Tibial artery (tissue), 4 donors: ENCODE results near the gene IL17RE.

Experiments
- DNase-seq, 2 donors: peaks; one replicate each; pipeline ENCODE4 v3.0.0-alpha.2; 2019
- H3K27ac ChIP-seq, 2 donors: fragments of 200-600 bp; sonication (generic) in 1 of 2; 1 replicate in 1 of 2; 2 replicates in 1 of 2; pipeline ENCODE4 v1.5.1; 2018 to 2019; ENCODE audit warnings: mild to moderate bottlenecking in 1 of 2
- H3K27me3 ChIP-seq, 2 donors: fragments of 200-600 bp; sonication (generic) in 1 of 2; one replicate each; pipeline versions ENCODE4 v1.5.1 to v1.6.0; 2016 to 2019
- H3K36me3 ChIP-seq, 3 donors: fragments of 200-600 bp; sonication (generic) in 2 of 3; one replicate each; pipeline ENCODE4 v1.5.1; 2016 to 2019; ENCODE audit warnings: mild to moderate bottlenecking in 2 of 3
- H3K4me1 ChIP-seq, 4 donors: fragments of 200-600 bp; sonication (generic) in 2 of 4; 1 replicate in 3 of 4; 2 replicates in 1 of 4; pipeline ENCODE4 v1.5.1; 2016 to 2019
- H3K4me3 ChIP-seq, 2 donors: fragments of 200-600 bp; sonication (generic) in 1 of 2; 1 replicate in 1 of 2; 2 replicates in 1 of 2; pipeline ENCODE4 v1.5.1; 2018 to 2019; ENCODE audit warnings: mild to moderate bottlenecking in 2 of 2
- H3K9me3 ChIP-seq, 3 donors: fragments of 200-600 bp; sonication (generic) in 1 of 3; one replicate each; pipeline ENCODE4 v1.5.1; 2016 to 2019
- CTCF ChIP-seq, 2 experiments: fragments of 200-600 bp in 1 of 2; fragments of 450-650 bp in 1 of 2; IDR thresholded peaks; one replicate each; pipeline ENCODE4 v1.5.1; 2017 to 2019; ENCODE audit warnings: antibody characterized with exemption in 2 of 2, mild to moderate bottlenecking in 1 of 2, moderate library complexity in 1 of 2
- intact Hi-C: fragments of 100-400 bp; cut with DNase I; formaldehyde crosslinking; loops from one replicate; pipeline ENCODE4 v1.15.0; 2023; ENCODE audit warnings: low total_unique reads

IL17RE gene

DNA sequence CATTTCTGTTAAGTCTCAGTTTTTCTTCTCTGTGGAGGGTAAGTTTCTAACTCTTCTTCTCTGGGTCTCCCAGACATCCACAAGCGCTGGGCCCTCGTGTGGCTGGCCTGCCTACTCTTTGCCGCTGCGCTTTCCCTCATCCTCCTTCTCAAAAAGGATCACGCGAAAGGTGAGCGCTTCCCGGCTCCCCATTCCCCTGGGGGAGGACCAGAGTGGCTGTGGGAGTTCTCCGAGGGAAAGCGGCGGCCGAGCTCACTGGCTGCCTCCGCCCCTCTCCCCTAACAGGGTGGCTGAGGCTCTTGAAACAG, 29.8 kb downstream of the IL17RE start:
- TF ChIP-seq CTCF (IDR thresholded peaks at IDR 0.05) = no peak
- Histone ChIP-seq H3K4me1 (peaks cover 4 to 27% (median 22%) of the 10 kb centered on the region in 4 donors), H3K4me3 (peak overlapping the region; percentile 57 to 88), H3K36me3 (peaks cover 8 to 48% (median 39%) of the 10 kb centered on the region in 3 donors), H3K27me3 (no peaks in the 10 kb centered on the region), H3K27ac (peak overlapping the region; percentile 90 to 91), H3K9me3 (no peaks in the 10 kb centered on the region)
- intact Hi-C loops = loop anchor here (5.0 kb wide), 1 partner anchor 200 kb away; the partner anchor contains the start of gene BRPF1
- no peak for DNase-seq

DNA sequence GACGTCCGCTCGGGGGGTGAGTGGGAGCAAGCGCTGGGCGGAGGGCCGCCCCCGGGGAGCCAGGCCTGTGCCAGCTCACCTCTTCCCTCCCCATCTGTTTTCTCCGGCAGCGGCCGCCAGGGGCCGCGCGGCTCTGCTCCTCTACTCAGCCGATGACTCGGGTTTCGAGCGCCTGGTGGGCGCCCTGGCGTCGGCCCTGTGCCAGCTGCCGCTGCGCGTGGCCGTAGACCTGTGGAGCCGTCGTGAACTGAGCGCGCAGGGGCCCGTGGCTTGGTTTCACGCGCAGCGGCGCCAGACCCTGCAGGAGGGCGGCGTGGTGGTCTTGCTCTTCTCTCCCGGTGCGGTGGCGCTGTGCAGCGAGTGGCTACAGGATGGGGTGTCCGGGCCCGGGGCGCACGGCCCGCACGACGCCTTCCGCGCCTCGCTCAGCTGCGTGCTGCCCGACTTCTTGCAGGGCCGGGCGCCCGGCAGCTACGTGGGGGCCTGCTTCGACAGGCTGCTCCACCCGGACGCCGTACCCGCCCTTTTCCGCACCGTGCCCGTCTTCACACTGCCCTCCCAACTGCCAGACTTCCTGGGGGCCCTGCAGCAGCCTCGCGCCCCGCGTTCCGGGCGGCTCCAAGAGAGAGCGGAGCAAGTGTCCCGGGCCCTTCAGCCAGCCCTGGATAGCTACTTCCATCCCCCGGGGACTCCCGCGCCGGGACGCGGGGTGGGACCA, 30.4 kb downstream of the IL17RE start:
- H3K27ac ChIP-seq = peak overlapping the region; percentile 90 to 91
- H3K4me1 ChIP-seq = peaks cover 4 to 27% (median 22%) of the 10 kb centered on the region in 4 donors
- peak; percentile 75 to 81 for TF ChIP-seq CTCF (IDR thresholded peaks at IDR 0.05)
- DNase-seq = peak; percentile 81 to 92
- H3K9me3 ChIP-seq = no peaks in the 10 kb centered on the region
- H3K36me3 ChIP-seq = peaks cover 12 to 48% (median 40%) of the 10 kb centered on the region in 3 donors
- intact Hi-C loops = loop anchor here (5.0 kb wide), 1 partner anchor 201 kb away; the partner anchor contains the start of gene BRPF1
- H3K4me3 ChIP-seq = peak overlapping the region; percentile 57 to 88
- no peaks in the 10 kb centered on the region for H3K27me3 ChIP-seq

DNA sequence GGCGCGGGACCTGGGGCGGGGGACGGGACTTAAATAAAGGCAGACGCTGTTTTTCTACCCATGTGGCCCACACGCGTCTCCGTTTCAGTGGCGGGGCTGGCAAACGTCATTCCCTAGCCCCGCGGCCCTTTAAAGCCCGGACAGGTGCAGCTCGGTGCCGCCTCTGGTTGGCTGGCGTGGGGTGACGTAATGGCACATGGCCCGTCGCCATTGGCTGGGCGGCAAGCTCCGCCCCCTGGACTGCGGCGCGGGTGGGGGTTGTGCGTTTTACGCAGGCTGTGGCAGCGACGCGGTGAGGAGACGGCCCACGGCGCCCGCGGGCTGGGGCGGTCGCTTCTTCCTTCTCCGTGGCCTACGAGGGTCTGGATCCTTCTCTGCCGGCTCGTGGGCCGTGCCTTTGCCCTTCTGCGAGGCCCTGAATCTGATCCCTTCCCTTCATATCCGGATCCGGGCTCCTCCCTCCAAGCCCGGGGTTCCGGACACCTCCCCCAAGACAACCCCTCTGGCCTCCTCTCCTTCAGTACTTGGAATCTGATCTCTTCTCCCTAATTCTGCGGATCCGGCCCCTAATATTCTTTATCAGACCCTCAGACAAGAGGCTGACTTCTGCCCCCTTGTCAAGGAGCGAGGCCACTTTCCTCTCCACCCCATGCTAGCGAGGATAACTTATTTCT, 31.1 kb downstream of the IL17RE start, which contains the start of gene CRELD1:
CRELD1 (plus strand) TSS at position 274 of the 674 bp plus-strand sequence. CDS start 605 bp downstream, outside the sequence.
- Histone ChIP-seq H3K9me3 (no peaks in the 10 kb centered on the region), H3K4me3 (peak within 1 kb of the TSS; percentile 57 to 88), H3K36me3 (peaks cover 6 to 48% (median 36%) of the 10 kb centered on the region in 3 donors), H3K27ac (peak within 1 kb of the TSS; percentile 90 to 91), H3K4me1 (peaks cover 4 to 27% (median 22%) of the 10 kb centered on the region in 4 donors), H3K27me3 (no peaks in the 10 kb centered on the region)
- peak; percentile 91 to 97 for DNase-seq
- intact Hi-C loops = loop anchor here (5.0 kb wide), 1 partner anchor 201 kb away; the partner anchor contains the start of gene BRPF1
- TF ChIP-seq CTCF (IDR thresholded peaks at IDR 0.05) = no peak

DNA sequence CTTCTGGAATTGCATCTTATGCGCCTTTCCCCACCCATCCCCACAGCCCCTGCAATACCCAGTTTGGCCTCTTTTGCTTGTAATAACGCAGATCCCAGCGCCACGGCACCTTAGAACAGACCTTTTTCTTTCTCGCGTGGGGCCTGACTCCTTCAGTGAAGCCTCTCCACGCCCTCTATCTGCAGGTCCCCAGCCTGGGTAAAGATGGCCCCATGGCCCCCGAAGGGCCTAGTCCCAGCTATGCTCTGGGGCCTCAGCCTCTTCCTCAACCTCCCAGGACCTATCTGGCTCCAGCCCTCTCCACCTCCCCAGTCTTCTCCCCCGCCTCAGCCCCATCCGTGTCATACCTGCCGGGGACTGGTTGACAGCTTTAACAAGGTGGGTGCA, 31.6 kb downstream of the IL17RE start:
- intact Hi-C loops = loop anchor here (5.0 kb wide), 1 partner anchor 202 kb away; the partner anchor contains the start of gene BRPF1
- peak overlapping the region; percentile 90 to 91 for H3K27ac ChIP-seq
- peaks cover 4 to 27% (median 22%) of the 10 kb centered on the region in 4 donors for H3K4me1 ChIP-seq
- peak in 1 of 2 donors; percentile 63 for DNase-seq
- TF ChIP-seq CTCF (IDR thresholded peaks at IDR 0.05) = peak in 1 of 2 experiments; percentile 11
- no peaks in the 10 kb centered on the region for H3K27me3 ChIP-seq
- peak overlapping the region; percentile 57 to 88 for H3K4me3 ChIP-seq
- peaks cover 6 to 45% (median 36%) of the 10 kb centered on the region in 3 donors for H3K36me3 ChIP-seq
- no peaks in the 10 kb centered on the region for H3K9me3 ChIP-seq

- Histone ChIP-seq H3K4me1 (peaks cover 4 to 27% (median 22%) of the 10 kb centered on the region in 4 donors), H3K27ac (peak overlapping the region; percentile 90 to 91), H3K4me3 (peak overlapping the region; percentile 57 to 88), H3K36me3 (peaks cover 6 to 38% (median 29%) of the 10 kb centered on the region in 3 donors), H3K27me3 (no peaks in the 10 kb centered on the region), H3K9me3 (no peaks in the 10 kb centered on the region)
- no peak for DNase-seq
- intact Hi-C loops = loop anchor here (5.0 kb wide), 1 partner anchor 203 kb away; the partner anchor contains the start of gene BRPF1
- TF ChIP-seq CTCF (IDR thresholded peaks at IDR 0.05) = no peak
These were observed 32.3 kb downstream of the IL17RE start for GRCh38 chr3:9934993-9935392.
